Natural killer cell (primary cell): ENCODE data around the gene LZTS2. TPM values are rescaled to one million over a fixed set of nuclear protein-coding genes. Genes with fewer than 3 reads are reported as not detected.

Experiments
- ATAC-seq, 3 donors: fragments of 150-1000 bp in 2 of 3; fragments of 200-7000 bp in 1 of 3; cut with Tn5 transposase; 1 replicate in 1 of 3; 2 replicates in 2 of 3; pipeline ENCODE4 v1.10.0; 2021; ENCODE audit warnings: mild to moderate bottlenecking in 2 of 3, moderate library complexity in 2 of 3
- DNase-seq, 2 donors: peaks; one replicate each; pipeline versions ENCODE4 v3.0.0 to v3.0.0-alpha.2; 2013 to 2021; ENCODE audit warnings: mixed read lengths in 1 of 2
- H3K27ac ChIP-seq: one replicate; pipeline ENCODE4 v1.5.1; 2013; ENCODE audit warnings: mild to moderate bottlenecking, low read length
- H3K27me3 ChIP-seq: one replicate; pipeline ENCODE4 v1.6.1; 2013; ENCODE audit warnings: low read length; ENCODE audit not compliant: control insufficient read depth, insufficient read depth
- H3K36me3 ChIP-seq: one replicate; pipeline ENCODE4 v1.6.1; 2013; ENCODE audit warnings: low read length; ENCODE audit not compliant: control insufficient read depth, insufficient read depth
- H3K4me1 ChIP-seq: one replicate; pipeline ENCODE4 v1.6.1; 2013; ENCODE audit warnings: low read length; ENCODE audit not compliant: control insufficient read depth, insufficient read depth
- H3K4me3 ChIP-seq: one replicate; pipeline ENCODE4 v1.5.1; 2013; ENCODE audit warnings: low read length
- H3K9me3 ChIP-seq: one replicate; pipeline ENCODE4 v1.6.1; 2013; ENCODE audit warnings: low read length; ENCODE audit not compliant: control insufficient read depth, insufficient read depth
- H3K27ac Mint-ChIP-seq, 2 donors: one replicate each; pipeline ENCODE4 v1.8.0; 2022; ENCODE audit warnings: mild to moderate bottlenecking in 2 of 2, mixed read lengths in 2 of 2, moderate library complexity in 1 of 2
- H3K27me3 Mint-ChIP-seq, 2 donors: one replicate each; pipeline ENCODE4 v1.8.0; 2022; ENCODE audit warnings: low read depth in 2 of 2, mixed read lengths in 2 of 2
- H3K36me3 Mint-ChIP-seq: one replicate; pipeline ENCODE4 v1.8.0; 2022; ENCODE audit warnings: mixed read lengths
- H3K4me1 Mint-ChIP-seq, 2 donors: one replicate each; pipeline ENCODE4 v1.8.0; 2022; ENCODE audit warnings: mixed read lengths in 2 of 2
- H3K4me3 Mint-ChIP-seq: one replicate; pipeline ENCODE4 v1.8.0; 2022; ENCODE audit warnings: mild to moderate bottlenecking, moderate library complexity, mixed read lengths
- H3K9me3 Mint-ChIP-seq, 2 donors: one replicate each; pipeline ENCODE4 v1.8.0; 2022; ENCODE audit warnings: mixed read lengths in 2 of 2
- CTCF ChIP-seq: fragments of 200-600 bp; IDR thresholded peaks from one replicate; pipeline ENCODE4 v1.8.0; 2022; ENCODE audit warnings: antibody characterized with exemption
- WGBS: methylation state at CpG from one replicate; pipeline ENCODE4 v1.1.7; 2013; ENCODE audit warnings: missing lambda C conversion rate; ENCODE audit not compliant: insufficient coverage; 5-methylcytosine and 5-hydroxymethylcytosine counted together
- intact Hi-C: fragments of 100-400 bp; cut with micrococcal nuclease; formaldehyde crosslinking; loops from one replicate; pipeline ENCODE4 v1.14.2; 2022
- total RNA-seq, 4 donors: library from RNA; stranded (reverse); fragments of 120-200 nt in 1 of 4; gene quantifications; one replicate each; pipeline versions ENCODE4 v1.2.3 to v1.2.4, GENCODE V29; 2013 to 2022

Gene LZTS2
- total RNA-seq, 3 donors from 2014 or later (not counting 1 experiment from before 2014, with no cell fraction given), result 8.0 to 16.1 (median 11.7) TPM

- no peak overlapping the region for H3K27ac Mint-ChIP-seq
- Histone ChIP-seq H3K9me3 (no peaks in the 10 kb centered on the region), H3K4me3 (no peak overlapping the region), H3K27me3 (no peaks in the 10 kb centered on the region), H3K4me1 (no peaks in the 10 kb centered on the region), H3K27ac (no peak overlapping the region), H3K36me3 (peaks cover 14% of the 10 kb centered on the region)
- H3K4me3 Mint-ChIP-seq, result no peak overlapping the region
- peaks cover 8% of the 10 kb centered on the region for H3K36me3 Mint-ChIP-seq
- ATAC-seq (no peak), DNase-seq (no peak)
- intact Hi-C loops, result no loop called here
- no peaks in the 10 kb centered on the region for H3K4me1 Mint-ChIP-seq
- no peak for TF ChIP-seq CTCF
- WGBS, result 89% methylated on average over 3 of the region's 3 CpGs
- no peaks in the 10 kb centered on the region for H3K9me3 Mint-ChIP-seq
- no peaks in the 10 kb centered on the region for H3K27me3 Mint-ChIP-seq
These were observed 22.7 kb upstream of the LZTS2 start for GRCh38 chr10:100976906-100977305.

- H3K36me3 ChIP-seq, result peaks cover 14% of the 10 kb centered on the region
- no peaks in the 10 kb centered on the region for H3K4me1 Mint-ChIP-seq
- no peaks in the 10 kb centered on the region for H3K9me3 Mint-ChIP-seq
- no peak for TF ChIP-seq CTCF
- intact Hi-C loops, result no loop called here
- H3K27ac ChIP-seq, result no peak overlapping the region
- H3K27ac Mint-ChIP-seq, result no peak overlapping the region
- no peaks in the 10 kb centered on the region for H3K27me3 Mint-ChIP-seq
- H3K4me3 Mint-ChIP-seq, result no peak overlapping the region
- H3K4me1 ChIP-seq, result no peaks in the 10 kb centered on the region
- ATAC-seq, result no peak
- DNase-seq, result peak in 1 of 2 donors; percentile 4
- no peaks in the 10 kb centered on the region for H3K9me3 ChIP-seq
- peaks cover 8% of the 10 kb centered on the region for H3K36me3 Mint-ChIP-seq
- H3K4me3 ChIP-seq, result no peak overlapping the region
- no peaks in the 10 kb centered on the region for H3K27me3 ChIP-seq
- 90% methylated on average over 5 of the region's 6 CpGs for WGBS
These were observed 22.2 kb upstream of the LZTS2 start for GRCh38 chr10:100977436-100977835.

GRCh38 chr10:100978121-100978900, 21.3 kb upstream of the LZTS2 start:
- Mint-ChIP-seq H3K27me3 (no peaks in the 10 kb centered on the region), H3K27ac (no peak overlapping the region), H3K36me3 (peaks cover 8% of the 10 kb centered on the region), H3K9me3 (no peaks in the 10 kb centered on the region), H3K4me1 (no peaks in the 10 kb centered on the region), H3K4me3 (no peak overlapping the region)
- no peak for DNase-seq
- Histone ChIP-seq H3K27me3 (no peaks in the 10 kb centered on the region), H3K4me3 (no peak overlapping the region), H3K27ac (no peak overlapping the region), H3K36me3 (peaks cover 14% of the 10 kb centered on the region), H3K9me3 (no peaks in the 10 kb centered on the region), H3K4me1 (no peaks in the 10 kb centered on the region)
- TF ChIP-seq CTCF, result no peak
- 95% methylated on average over 13 of the region's 13 CpGs for WGBS
- intact Hi-C loops, result no loop called here
- ATAC-seq, result no peak

- no peaks in the 10 kb centered on the region for H3K9me3 Mint-ChIP-seq
- Histone ChIP-seq H3K9me3 (no peaks in the 10 kb centered on the region), H3K27me3 (no peaks in the 10 kb centered on the region), H3K4me3 (no peak overlapping the region), H3K4me1 (no peaks in the 10 kb centered on the region), H3K36me3 (peaks cover 15% of the 10 kb centered on the region), H3K27ac (no peak overlapping the region)
- H3K4me1 Mint-ChIP-seq, result no peaks in the 10 kb centered on the region
- peak in 1 of 2 donors; percentile 5 for DNase-seq
- H3K36me3 Mint-ChIP-seq, result peaks cover 8% of the 10 kb centered on the region
- H3K4me3 Mint-ChIP-seq, result no peak overlapping the region
- no peak for ATAC-seq
- no peaks in the 10 kb centered on the region for H3K27me3 Mint-ChIP-seq
- WGBS, result 94% methylated on average over 10 of the region's 10 CpGs
- TF ChIP-seq CTCF, result no peak
- intact Hi-C loops, result no loop called here
- H3K27ac Mint-ChIP-seq, result no peak overlapping the region
These were observed 20.8 kb upstream of the LZTS2 start for GRCh38 chr10:100978901-100979195.
